Germinal center (tissue), 1 donor: ENCODE measurements around the gene POLD2.
A peak's percentile ranks its signal among the peaks of the same experiment; 100 is the strongest.

Source experiments
- DNase-seq: peaks from one replicate; pipeline ENCODE4 v3.0.0; 2012; ENCODE audit warnings: mixed read lengths, low spot score

The POLD2 gene

DNA sequence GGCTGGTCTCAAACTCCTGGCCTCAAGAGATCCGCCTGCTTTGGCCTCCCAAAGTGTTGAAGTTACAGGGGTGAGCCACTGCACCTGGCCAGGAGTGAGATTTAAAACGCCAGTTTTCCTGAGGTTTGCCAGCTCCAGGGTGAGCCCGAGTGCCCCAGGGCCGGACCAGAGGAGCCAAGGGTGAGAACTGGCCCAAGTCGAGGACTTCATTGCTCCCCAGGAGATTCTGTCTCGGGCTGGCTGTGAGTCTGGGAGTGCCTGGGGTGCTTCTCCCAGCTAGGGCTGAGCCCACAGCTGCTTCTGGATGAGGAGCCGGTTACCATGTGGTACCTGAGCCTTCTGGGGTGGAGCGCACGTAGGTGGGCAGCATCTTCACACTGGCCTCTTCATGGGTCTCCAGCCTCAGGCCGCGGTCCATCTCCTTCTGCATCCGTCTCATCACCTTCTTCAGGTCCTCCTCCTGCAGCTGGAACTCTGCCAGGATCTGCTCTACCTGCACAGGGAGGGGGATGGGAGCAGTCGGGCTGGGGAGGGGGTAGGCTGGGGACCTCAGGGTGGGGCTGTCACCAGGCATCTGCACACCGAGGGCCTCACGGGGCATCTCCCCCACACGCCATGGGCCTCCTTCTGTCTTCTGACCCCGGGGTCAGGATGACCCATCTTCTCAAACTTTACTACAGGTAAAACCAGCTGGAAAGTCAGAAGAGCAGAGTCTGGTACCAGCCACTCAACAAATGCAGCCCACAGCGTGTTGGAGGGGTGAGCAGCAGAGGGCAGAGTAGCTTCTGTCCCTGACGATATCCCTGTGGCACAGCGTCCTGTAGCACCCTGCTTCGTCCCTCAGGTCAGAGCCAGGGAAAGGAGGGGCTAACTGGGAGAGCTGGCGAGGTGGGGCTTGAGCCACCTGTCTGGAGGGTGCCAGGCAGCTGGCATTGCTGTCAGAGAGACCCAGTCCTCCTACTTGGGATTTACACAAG, 29.9 kb upstream of the POLD2 start:
- DNase-seq: no peak

DNA sequence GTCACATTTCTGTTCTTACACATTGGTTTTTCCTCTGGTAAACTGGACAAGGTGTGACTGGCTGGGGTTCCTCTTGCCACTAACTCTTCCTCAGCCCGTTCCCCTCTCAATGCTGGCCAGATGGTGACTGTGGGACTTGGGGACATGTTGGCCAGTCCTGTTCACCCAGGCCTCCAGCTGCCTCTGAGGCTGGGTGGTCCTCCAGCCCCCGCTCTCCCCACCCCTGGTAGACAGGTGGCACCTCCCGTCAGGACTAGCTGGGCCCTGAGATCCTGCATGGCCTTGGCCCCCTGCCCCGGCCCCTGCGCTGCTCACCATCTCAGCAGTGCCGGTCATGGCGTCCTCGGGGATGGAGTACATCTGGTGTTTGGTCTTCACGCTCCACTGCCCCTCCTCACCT, 28.6 kb upstream of the POLD2 start:
- DNase-seq: no peak

DNA sequence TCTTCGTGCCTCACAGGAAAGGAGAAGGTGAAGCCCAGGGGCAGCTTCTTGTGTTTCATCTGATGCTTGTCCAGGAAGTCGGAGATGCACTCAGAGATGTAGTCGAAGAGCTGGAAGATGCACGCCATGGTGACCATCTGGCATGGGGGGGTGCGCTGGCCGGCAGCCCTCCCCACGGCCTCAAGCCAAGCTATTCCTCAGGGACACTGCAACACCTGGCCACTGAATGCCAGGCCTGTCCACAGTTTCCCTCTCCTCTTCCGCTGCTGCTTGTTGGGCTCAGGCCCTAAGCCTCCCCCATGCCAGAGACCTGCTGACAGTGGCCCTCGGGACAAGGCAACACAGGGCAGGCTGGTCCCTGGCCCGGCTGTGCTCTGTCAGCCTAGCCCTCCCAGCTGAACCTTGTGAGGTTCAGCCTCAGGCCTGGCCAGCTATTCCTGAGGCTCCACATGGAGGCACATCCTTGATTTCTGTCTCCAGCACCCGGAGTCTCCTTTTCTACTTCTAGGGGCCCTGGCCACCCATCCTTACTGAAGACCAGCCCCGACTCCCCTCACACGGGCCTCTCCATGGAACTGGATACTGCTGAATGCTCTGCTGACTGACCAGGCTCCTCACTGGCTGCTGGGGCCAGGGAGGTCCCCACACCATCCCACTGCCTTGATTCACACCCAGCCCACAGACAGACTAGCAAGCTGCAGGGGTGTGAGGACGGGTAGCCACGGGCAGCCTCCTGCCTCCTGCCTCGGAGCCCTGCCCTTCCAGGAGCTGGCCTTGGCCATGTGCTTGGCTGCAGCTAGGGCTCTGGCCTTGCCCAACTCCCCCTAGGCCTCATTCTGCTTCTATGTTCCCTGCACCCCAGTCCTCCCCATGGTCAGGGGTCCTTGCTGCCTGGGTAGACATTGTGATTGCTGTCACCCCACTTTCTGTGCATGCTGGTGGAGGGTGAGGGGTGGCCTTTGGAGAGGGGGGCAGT, 27.9 kb upstream of the POLD2 start:
- DNase-seq: no peak

- DNase-seq: no peak
Measured at GRCh38 chr7:44150466-44150832, 27.1 kb upstream of the POLD2 start.

DNA sequence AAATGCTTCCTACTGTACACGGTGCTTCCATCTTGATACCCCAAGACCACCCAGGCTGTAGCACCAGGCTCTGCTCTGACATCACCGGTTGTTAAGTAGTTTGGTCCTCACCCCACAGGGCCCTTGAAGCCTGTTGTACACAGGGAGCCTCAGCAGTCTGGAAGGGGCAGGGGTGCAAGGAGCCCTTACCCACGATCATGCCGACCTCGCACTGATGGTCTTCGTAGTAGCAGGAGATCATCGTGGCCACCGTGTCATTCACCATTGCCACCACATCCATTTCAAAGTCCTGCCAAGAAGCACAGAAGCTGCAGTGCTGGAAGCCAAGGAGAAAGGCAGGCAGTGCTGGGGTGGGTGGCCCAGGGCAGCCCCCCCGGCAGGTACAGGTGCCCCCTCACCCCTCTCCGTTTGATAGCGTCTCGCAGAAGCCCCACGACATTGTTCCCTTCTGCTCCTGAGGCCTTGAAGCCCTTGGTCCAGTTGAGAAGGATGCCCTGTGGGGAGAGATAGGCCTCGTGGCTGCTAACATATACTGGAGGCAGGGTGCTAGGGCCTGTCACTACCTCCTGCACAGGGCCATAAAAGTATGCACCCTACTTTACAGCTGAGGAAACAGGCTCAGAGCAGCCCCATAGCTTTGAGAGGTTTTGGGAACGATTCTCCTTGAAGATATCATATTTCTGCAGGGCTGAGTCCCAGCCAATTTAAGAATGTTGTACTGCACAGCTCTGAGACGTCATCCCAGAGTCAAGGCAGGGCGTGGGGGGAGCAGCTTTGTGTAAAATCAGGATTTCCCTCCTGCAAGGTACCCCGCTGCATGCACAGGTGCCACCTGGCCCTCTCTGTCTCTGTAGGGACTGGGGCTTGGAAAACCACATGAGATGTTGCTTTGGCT, 26.5 kb upstream of the POLD2 start:
- DNase-seq: no peak

DNA sequence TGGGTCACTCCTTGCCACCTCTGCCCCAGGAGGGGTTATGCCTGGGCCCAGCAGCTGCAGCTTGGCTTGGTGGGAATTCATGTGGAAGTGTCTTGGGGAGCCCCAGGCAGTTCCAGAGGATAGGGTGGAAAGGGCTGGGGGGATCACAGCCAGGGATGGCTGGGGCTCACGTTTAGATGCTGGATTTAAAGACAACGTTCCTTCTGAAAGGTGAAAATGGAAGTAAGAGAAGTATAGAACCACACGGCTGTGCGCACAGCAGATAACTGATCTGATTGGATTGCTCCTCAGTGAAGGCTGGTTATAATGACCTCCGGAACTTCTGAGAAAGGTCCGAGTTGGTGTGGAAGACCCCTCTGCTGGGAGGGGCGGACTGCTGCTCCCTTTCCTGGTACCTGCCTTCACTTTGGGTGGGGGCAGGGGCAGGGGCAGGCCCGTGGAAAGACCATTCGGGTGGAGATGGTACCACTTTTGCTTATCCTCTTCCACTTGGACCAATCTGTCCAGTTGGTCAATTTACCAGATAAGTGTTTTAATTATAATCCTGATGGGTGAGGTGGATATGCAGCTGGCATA, 25.7 kb upstream of the POLD2 start:
- no peak for DNase-seq

DNA sequence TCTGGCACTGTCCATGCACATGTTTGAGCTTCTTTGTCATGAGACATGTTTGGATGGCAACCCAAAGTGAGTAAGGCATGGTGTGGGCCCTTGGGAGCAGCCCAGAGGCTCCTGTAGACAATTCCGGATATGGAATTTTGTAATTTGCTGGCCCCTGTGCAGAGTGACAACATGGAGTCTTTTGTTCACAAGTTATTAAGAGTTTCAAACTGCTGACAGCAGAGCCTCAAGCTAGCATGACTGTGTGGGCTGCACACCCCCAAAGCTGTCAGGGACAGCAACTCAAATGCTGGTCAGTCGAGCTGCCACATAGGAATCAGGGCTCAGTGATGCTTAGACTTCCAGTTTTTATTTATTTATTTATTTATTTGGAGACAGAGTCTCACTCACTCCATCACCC, 24.8 kb upstream of the POLD2 start:
- no peak for DNase-seq

- no peak for DNase-seq
Measured at GRCh38 chr7:44147026-44147991, 24.0 kb upstream of the POLD2 start.

DNA sequence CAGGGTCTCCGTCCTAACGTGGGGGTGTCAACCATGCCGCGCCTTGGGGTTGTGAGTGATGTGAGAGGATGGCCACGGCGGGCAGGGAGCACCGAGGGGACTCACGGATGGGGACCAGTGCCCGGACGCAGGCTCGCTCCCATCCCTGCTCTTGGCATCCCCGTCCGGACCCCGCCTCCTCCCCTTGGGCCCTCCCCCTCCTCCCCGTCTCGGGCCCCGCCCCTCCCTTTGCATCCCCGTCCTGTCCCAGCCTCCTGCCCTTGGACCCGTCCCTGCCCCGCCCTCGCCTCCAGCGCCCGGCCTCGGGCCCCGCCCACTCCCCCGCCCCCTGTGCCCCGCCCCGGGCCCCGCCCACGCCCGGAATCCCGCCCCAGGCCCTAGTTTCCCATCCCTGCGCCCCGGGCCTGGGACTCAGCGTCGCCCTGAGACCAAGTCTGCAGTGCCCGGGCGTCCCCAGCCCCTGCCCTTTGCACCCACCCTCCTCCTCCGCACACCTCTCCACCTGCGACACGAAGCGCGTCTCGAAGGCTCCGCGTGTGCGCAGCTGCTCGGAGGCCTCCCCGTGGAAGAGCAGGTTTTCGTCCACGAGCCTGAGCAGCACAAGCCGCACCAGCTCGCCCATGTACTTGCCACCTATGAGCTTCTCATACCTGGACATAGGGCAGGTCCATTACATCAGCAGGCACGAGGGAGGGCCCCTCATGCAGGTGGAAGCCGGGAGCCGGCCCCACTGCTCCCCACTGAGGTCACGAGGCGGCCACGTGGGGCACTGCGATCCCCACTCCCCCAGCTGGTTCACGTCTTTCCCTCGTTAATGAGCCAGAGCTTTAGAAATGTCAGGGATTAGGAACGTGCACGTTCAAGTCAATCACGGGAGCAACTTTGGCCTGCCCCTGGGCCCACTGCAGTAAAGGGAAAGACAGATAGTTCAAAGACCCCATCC, 22.9 kb upstream of the POLD2 start:
- DNase-seq: peak; percentile 96

- DNase-seq: peak; percentile 35
Measured at GRCh38 chr7:44145479-44145968, 22.2 kb upstream of the POLD2 start.

DNA sequence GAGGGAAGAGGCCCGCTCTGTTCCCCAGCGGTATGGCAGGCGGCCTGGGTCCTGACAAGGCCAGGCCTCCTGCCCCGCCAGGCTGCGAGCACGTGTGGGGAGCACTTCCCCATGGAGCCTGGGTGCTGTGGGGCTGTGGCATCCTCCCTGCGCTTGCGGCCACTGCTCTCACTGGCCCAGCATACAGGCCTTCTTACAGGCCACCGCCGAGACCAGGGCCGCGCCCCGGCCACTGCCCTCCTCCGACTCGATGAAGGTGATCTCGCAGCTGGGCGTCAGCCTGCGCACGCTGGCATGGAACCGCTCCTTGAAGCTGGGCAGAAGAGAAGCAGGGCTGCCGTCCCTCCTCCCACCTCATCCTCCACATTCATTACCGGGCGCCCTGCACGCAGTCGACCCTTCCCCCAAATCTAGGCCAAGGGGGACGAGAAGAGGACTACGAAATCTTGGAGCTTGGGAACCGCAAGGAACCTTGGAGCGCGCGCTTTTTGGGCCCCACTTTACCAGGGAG, 21.7 kb upstream of the POLD2 start:
- no peak for DNase-seq

DNA sequence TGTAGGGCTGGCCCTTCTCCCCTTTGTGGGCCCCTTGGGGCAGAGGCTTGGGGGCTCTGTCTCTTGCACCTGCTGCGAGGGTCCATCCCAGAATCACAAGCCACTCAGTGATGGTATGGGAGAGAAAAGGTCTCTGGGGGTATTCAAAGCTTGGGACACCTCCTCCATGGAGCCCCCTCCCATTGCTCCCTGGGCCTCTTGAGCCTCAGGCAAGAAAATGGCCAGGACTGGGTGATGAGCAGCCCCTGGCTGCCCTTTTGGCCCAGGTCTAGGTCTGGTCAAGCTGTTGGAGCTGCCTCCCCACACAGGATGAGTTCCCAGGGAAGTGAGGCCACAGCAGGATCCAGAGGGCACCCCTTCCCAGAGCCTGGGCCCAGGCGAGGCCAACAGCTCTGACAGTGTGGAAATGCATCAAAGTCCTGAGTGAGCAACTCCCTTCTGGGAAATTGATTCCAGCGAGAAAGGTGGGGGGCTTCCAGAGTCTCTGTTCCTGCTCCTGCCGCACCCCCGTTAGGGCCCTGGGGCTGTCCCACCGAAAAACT, 21.1 kb upstream of the POLD2 start:
- no peak for DNase-seq

DNA sequence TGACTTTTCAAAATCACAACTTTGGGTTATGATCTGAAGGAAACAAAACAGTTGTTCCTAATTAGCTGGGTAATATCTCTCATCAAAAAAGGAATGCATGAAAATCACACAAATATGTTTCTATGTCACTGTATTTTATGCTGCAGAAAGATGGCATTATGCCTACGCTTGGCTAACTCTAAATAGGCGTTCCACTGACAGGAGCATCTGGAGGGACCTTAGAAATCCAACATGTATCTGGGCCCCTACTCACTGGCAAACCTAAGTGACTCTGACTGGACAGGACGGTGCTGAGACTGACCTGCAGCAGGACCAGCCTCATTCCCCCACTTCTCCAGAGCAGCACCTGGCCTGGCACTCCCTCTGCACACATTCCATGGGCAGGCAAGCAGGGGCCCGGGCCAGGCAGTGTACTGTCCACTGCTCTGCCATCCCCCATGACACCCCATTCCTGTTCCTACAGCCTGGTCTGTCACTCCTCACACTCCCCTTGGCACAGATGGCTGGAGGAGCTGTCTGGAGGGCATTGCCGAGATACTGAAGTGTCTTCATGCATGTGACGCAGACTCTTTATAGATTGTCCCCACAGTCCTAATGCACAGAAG, 20.4 kb upstream of the POLD2 start:
- no peak for DNase-seq

GRCh38 chr7:44142028-44142427, 18.7 kb upstream of the POLD2 start:
- DNase-seq: no peak

DNA sequence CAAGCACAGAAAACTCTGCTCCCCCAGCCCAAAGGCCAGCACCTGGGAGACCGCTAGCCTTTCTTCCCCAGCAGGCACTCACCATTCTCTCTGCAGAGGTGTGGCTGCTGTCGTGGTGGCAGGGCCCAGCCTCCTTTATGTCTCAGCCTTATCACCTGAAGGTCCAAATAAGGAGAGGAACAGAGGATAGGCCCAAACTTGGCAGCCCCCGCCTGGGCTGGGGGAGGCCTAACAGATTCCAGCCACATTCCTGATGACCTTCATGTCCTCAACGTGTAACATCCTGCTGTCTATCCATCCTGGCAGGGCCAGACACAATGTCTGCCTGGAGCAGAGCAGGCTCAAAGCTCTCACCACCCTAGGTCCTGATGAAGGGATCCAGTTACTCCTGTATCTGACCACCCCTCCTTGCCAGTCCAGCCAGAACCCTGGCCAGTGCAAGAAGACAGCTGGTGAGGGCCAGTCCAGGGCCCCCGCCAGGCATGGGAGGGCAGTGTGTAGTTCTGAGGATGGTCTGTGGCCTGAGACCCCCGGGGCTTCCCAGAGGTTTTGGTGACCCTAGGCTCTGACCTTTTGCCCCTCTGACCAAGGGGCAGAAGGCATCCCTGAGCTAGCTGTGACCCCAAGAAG, 18.0 kb upstream of the POLD2 start, which contains the start of gene MYL7:
MYL7 (minus strand) TSS at position 112 of the 630 bp plus-strand sequence; CDS start at position 85, 27 bp downstream.
- no peak for DNase-seq

- DNase-seq: no peak
Measured at GRCh38 chr7:44140341-44140740, 17.0 kb upstream of the POLD2 start.

GRCh38 chr7:44139311-44140010, 16.1 kb upstream of the POLD2 start:
- DNase-seq: no peak
